C4-2B (cell line): Measurements from ENCODE around the gene ZNF155.

Experiments
- H3K27ac ChIP-seq: fragments of 450-650 bp; 2 replicates; pipeline ENCODE4 v1.5.1; 2017
- CTCF ChIP-seq: fragments of 450-650 bp; conservative IDR thresholded peaks from 2 replicates; pipeline ENCODE4 v1.5.1; 2017; ENCODE audit warnings: mild to moderate bottlenecking
- ZFX ChIP-seq: fragments of 450-650 bp; IDR thresholded peaks from 2 replicates; pipeline ENCODE4 v1.6.1; 2017

ZNF155 gene

GRCh38 chr19:43984687-43985000 lies 656 bp downstream of the ZNF155 start:
- H3K27ac ChIP-seq, result peak overlapping the region; percentile 62
- TF ChIP-seq ZFX (no peak), CTCF (no peak)

GRCh38 chr19:43997631-43998290 lies 13.8 kb downstream of the ZNF155 start:
- TF ChIP-seq CTCF, result no peak
- TF ChIP-seq ZFX, result no peak
- H3K27ac ChIP-seq, result no peak overlapping the region

GRCh38 chr19:44002212-44002565 lies 18.2 kb downstream of the ZNF155 start:
- H3K27ac ChIP-seq, result peak overlapping the region; percentile 67
- no peak for TF ChIP-seq CTCF
- TF ChIP-seq ZFX, result no peak

- H3K27ac ChIP-seq, result peak within 1 kb of the TSS; percentile 67
- TF ChIP-seq CTCF (no peak), ZFX (no peak)
Observed at GRCh38 chr19:44002566-44003460, 18.8 kb downstream of the ZNF155 start, which contains the start of gene ZNF230. Gene ZNF230 (plus strand): TSS chr19:44002957. CDS start chr19:44007079, 4,122 bp downstream.

GRCh38 chr19:44003461-44004009 lies 19.5 kb downstream of the ZNF155 start:
- TF ChIP-seq ZFX, result no peak
- no peak; the same call in 1 of the 2 replicates for TF ChIP-seq CTCF
- peak overlapping the region; percentile 67 for H3K27ac ChIP-seq

- no peak for TF ChIP-seq ZFX
- no peak for TF ChIP-seq CTCF
- no peak overlapping the region for H3K27ac ChIP-seq
Observed at GRCh38 chr19:44005973-44006372, 22.0 kb downstream of the ZNF155 start.

- no peak overlapping the region for H3K27ac ChIP-seq
- no peak for TF ChIP-seq ZFX
- TF ChIP-seq CTCF, result no peak
Observed at GRCh38 chr19:44007473-44007872, 23.5 kb downstream of the ZNF155 start.
